Measurements from ENCODE around the gene UMODL1. TPM values are rescaled to one million over a fixed set of nuclear protein-coding genes. Genes with fewer than 3 reads are reported as not detected.

The UMODL1 gene
- total RNA-seq, 1 experiment from 2014 or later = not detected

GRCh38 chr21:42107177-42107880 is 36.2 kb downstream of the UMODL1 start:
- H3K4me1 Mint-ChIP-seq = peaks cover 8 to 15% of the 10 kb centered on the region in 2 experiments
- WGBS (ENCODE audit: extremely low coverage, insufficient read length, low lambda C conversion rate) = no CpG with 5 or more reads among the region's 18 CpGs
- Histone ChIP-seq H3K14ac (ENCODE audit: insufficient read depth, low read length) (no peak overlapping the region), H3K4me1 (ENCODE audit: insufficient read depth, low read length) (no peaks in the 10 kb centered on the region; the same call in 1 of the 2 replicates), H3K79me2 (ENCODE audit: insufficient read depth, low read length) (no peaks in the 10 kb centered on the region), H3K27ac (ENCODE audit: insufficient read length, low read depth, low read length) (no peak overlapping the region), H2BK120ac (ENCODE audit: low read depth, low read length, poor library complexity, severe bottlenecking) (no peak overlapping the region), H2BK20ac (ENCODE audit: low read depth, low read length, poor library complexity, severe bottlenecking) (no peak overlapping the region), H3K79me1 (ENCODE audit: insufficient read depth, low read depth, low read length, poor library complexity, severe bottlenecking) (no peaks in the 10 kb centered on the region), H2BK15ac (ENCODE audit: low read depth, low read length) (no peak overlapping the region), H3K4me2 (ENCODE audit: insufficient read depth, insufficient read length, low read length) (no peak overlapping the region), H3T11ph (ENCODE audit: low read length) (no peak overlapping the region), H2AFZ (ENCODE audit: low read length) (no peak overlapping the region), H4K91ac (ENCODE audit: insufficient read length, low read depth, low read length) (no peak overlapping the region), H2BK5ac (ENCODE audit: insufficient read length, low read length) (no peak overlapping the region), H3K18ac (ENCODE audit: insufficient read length, low read depth, low read length) (no peak overlapping the region), H4K5ac (ENCODE audit: insufficient read length, low read depth, low read length) (no peak overlapping the region), H2AK5ac (ENCODE audit: insufficient read length, low read length) (no peak overlapping the region), H3K27me3 (ENCODE audit: insufficient read depth, low read length) (no peaks in the 10 kb centered on the region), H2BK12ac (ENCODE audit: insufficient read length, low read depth, low read length) (no peak overlapping the region), H3K4ac (ENCODE audit: low read depth, low read length) (no peak overlapping the region), H3K9ac (ENCODE audit: extremely low read depth, insufficient read length, low read length) (no peak overlapping the region), H4K20me1 (ENCODE audit: control insufficient read depth, insufficient read depth, insufficient read length) (no peaks in the 10 kb centered on the region), H3K9me3 (ENCODE audit: control insufficient read depth, low read depth, low read length) (no peaks in the 10 kb centered on the region), H3K56ac (ENCODE audit: insufficient read length, low read depth, low read length) (no peak overlapping the region), H3K23me2 (ENCODE audit: insufficient read length, low read depth, low read length, poor library complexity, severe bottlenecking) (no peaks in the 10 kb centered on the region), H4K8ac (replicated peaks; ENCODE audit: insufficient read length, low read depth, low read length) (no peak overlapping the region), H3K23ac (ENCODE audit: insufficient read length, low read depth, low read length) (no peak overlapping the region)
- no peaks in the 10 kb centered on the region for H3K9me3 Mint-ChIP-seq
- H3K4me3 Mint-ChIP-seq = no peak overlapping the region
- peak; percentile 56 for DNase-seq
- TF ChIP-seq CTCF (conservative IDR thresholded peaks at IDR 0.05) = no peak
- H3K27ac Mint-ChIP-seq = no peak overlapping the region
- H3K36me3 Mint-ChIP-seq (ENCODE audit: insufficient read depth in 1 of 3, low read depth in 3 of 3) = no peaks in the 10 kb centered on the region; a peak in 1 of 7 replicates
- peaks cover 7% of the 10 kb centered on the region for H3K27me3 Mint-ChIP-seq (ENCODE audit: low read depth)
